KOPT-K1 (cell line): ENCODE measurements around the gene B4GALT2.

Source experiments
- H3K27ac ChIP-seq: fragments of 200-600 bp; sonication (generic); 2 replicates; pipeline ENCODE4 v1.5.1; 2016; ENCODE audit warnings: antibody characterized with exemption, mild to moderate bottlenecking, low read depth, low read length; ENCODE audit not compliant: poor library complexity, severe bottlenecking
- H3K36me3 ChIP-seq: fragments of 200-600 bp; sonication (generic); 2 replicates; pipeline ENCODE4 v1.5.1; 2017; ENCODE audit warnings: antibody characterized with exemption, mild to moderate bottlenecking, low read length, moderate library complexity; ENCODE audit not compliant: insufficient read depth
- H3K9me3 ChIP-seq: fragments of 200-600 bp; sonication (generic); 2 replicates; pipeline ENCODE4 v1.5.1; 2017; ENCODE audit warnings: antibody characterized with exemption, low read length, mild to moderate bottlenecking; ENCODE audit not compliant: insufficient read depth, poor library complexity, severe bottlenecking

The B4GALT2 gene

DNA sequence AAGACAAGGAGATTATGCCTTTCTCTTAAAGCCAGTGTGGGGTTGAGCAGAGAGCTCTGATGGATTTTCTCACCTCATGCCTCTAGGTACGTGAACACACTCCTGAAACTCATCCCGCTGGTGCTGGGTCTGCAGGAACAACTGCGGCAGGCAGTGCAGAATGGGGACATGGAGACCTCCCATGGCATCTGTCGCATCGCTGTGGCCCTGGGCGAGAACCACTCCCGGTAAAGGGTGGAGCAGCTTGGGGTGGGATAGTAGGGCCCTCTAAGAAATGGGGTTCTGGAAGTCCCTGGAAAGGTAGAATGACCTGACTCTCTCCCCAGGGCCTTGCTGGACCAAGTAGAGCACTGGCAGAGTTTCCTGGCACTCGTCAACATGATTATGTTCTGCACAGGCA lies 22.8 kb upstream of the B4GALT2 start:
- H3K36me3 ChIP-seq: peaks cover 50% of the 10 kb centered on the region
- H3K9me3 ChIP-seq: no peaks in the 10 kb centered on the region
- no peak overlapping the region for H3K27ac ChIP-seq

DNA sequence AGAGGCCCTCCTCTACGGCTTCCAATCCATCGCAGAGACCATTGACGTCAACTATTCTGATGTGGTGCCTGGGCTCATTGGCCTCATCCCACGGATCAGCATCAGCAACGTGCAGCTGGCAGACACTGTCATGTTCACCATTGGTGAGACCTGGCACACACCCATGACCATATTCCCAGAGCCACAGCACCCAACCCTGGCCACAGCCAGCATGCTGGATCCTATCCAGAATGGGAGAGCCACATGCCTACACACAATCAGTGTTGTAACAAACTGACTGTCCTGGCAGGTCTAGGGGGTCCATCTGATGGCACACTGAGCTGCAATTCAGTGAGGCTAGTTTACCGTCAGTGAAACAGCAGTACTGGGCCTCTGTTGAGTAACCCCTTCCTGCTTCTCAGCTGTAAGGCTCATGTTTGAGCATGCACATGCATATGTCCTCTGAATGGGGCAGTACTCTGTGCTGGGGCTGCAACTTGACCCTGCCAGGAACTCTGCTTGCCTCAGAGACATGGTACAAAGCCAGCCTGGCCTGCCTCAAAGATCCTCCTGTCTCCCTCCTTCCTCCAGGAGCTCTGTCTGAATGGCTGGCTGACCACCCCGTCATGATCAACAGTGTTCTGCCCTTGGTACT lies 21.5 kb upstream of the B4GALT2 start:
- Histone ChIP-seq H3K9me3 (no peaks in the 10 kb centered on the region), H3K27ac (no peak overlapping the region), H3K36me3 (peaks cover 62% of the 10 kb centered on the region)

DNA sequence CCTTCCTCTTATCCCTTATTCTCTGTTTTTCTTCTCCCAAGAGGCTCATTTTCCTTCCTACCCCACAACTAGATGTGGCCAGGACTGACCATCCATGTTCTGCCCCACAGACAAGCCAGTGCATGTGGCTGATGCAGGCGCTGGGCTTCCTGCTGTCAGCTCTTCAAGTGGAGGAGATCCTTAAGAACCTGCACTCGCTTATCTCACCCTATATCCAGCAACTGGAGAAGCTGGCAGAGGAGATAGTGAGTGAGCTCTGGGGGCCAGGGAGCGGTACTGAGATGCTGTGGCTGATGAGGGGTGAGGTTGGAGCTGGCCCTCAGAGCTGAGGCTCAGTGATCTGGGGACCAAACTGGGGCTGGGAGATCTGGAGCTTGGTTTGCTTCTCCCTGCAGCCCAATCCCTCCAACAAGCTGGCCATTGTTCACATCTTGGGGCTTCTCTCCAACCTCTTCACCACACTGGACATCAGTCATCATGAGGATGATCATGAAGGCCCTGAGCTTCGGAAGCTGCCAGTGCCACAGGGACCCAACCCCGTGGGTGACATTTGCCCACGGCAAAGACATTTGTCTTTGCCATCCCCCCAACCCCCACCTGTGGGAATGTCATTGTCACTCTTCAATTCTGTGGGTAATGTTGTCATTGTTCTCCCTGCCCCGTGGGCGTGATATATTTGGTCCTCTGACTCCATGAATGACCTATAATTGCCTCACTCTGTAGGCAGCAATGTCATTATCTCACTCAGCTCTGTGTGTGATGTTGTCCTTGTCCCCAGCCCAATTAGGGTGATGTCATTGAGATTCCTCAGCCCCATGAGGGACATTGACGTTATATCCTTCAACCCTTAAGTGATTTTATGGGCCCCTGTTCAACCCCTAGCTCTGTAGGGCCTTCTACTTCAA lies 20.4 kb upstream of the B4GALT2 start:
- H3K9me3 ChIP-seq: no peaks in the 10 kb centered on the region
- H3K27ac ChIP-seq: no peak overlapping the region
- H3K36me3 ChIP-seq: peaks cover 72% of the 10 kb centered on the region

GRCh38 chr1:43960798-43961197 lies 18.2 kb upstream of the B4GALT2 start:
- Histone ChIP-seq H3K27ac (no peak overlapping the region), H3K36me3 (peaks cover 71% of the 10 kb centered on the region), H3K9me3 (no peaks in the 10 kb centered on the region)

DNA sequence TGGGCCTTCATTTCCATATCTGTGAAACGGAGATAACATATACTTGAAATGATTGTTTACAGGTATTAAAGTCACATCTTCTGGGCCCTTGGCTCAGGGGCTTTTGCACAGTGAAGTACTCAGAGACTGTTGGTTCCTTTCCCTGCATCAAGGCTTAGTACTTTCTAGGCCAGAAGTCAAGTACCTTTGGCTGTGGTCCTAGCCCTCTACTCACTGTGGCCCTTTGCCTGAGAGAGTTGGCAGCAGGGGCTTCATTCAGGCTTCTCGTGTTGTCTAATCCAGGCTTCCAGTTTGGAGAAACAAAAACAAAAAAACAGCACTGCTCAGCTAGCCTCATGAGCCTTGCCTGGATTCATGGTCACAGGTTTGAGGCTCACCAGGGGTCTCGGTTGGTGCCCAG lies 17.3 kb upstream of the B4GALT2 start:
- H3K27ac ChIP-seq: no peak overlapping the region
- H3K36me3 ChIP-seq: peaks cover 69% of the 10 kb centered on the region
- H3K9me3 ChIP-seq: no peaks in the 10 kb centered on the region

GRCh38 chr1:43962324-43962723 lies 16.7 kb upstream of the B4GALT2 start:
- Histone ChIP-seq H3K36me3 (peaks cover 66% of the 10 kb centered on the region), H3K9me3 (no peaks in the 10 kb centered on the region), H3K27ac (no peak overlapping the region)

DNA sequence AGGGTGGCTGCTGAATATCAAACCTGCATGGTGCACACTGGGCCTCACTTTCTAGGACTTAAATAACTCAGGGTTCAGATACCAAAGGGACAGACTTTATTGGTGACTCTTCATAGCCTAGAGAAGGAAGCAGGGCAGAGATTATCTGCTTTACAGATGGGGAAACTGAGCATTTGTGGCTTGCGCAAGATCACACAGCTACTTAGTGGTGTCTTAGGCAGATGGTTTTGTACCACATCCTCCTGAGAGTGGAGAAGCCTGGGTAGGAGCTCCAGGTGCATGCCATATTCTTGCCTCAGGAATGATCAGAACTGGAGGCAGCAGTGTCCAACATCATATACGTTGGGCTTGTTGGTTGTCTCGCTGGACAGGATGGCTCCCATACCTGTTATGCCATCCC lies 16.0 kb upstream of the B4GALT2 start:
- Histone ChIP-seq H3K9me3 (no peaks in the 10 kb centered on the region), H3K36me3 (peaks cover 59% of the 10 kb centered on the region), H3K27ac (no peak overlapping the region)

DNA sequence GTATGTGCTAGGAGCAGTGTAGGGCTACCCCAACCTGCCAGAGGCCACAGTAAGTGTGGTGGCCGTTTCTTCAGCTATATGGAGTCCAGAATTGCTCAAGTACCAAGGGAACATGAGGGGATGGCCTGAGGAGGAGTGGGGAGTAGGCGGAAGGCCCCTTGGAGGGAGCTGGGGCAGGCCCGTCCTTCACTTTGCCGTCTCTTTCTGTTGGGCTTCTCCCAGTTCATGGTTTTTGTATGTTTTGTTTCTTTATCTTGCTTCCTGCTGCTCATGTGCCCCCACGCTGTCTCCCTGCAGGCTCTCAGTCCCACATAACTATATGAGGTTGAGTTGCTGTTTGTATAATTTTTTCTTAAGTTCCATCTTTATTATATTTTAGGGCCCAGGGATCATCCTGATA lies 15.1 kb upstream of the B4GALT2 start:
- Histone ChIP-seq H3K36me3 (peaks cover 50% of the 10 kb centered on the region; the same call in 1 of the 2 replicates), H3K27ac (no peak overlapping the region), H3K9me3 (no peaks in the 10 kb centered on the region)

- Histone ChIP-seq H3K36me3 (peaks cover 40% of the 10 kb centered on the region; the same call in 1 of the 2 replicates), H3K9me3 (no peaks in the 10 kb centered on the region), H3K27ac (no peak overlapping the region)
These were observed 13.7 kb upstream of the B4GALT2 start for GRCh38 chr1:43965316-43965715.

- Histone ChIP-seq H3K36me3 (peaks cover 26% of the 10 kb centered on the region), H3K9me3 (no peaks in the 10 kb centered on the region), H3K27ac (no peak overlapping the region)
These were observed 10.6 kb upstream of the B4GALT2 start for GRCh38 chr1:43968348-43968948.

GRCh38 chr1:43969416-43969745 lies 9.6 kb upstream of the B4GALT2 start:
- Histone ChIP-seq H3K9me3 (no peaks in the 10 kb centered on the region), H3K27ac (no peak overlapping the region), H3K36me3 (peaks cover 27% of the 10 kb centered on the region)

GRCh38 chr1:43969746-43970466 lies 9.1 kb upstream of the B4GALT2 start, which contains the start of gene DPH2:
Gene DPH2 (plus strand): TSS chr1:43970010. CDS start chr1:43970176, 166 bp downstream.
- Histone ChIP-seq H3K9me3 (no peaks in the 10 kb centered on the region), H3K27ac (peak within 1 kb of the TSS; percentile 62), H3K36me3 (peaks cover 27% of the 10 kb centered on the region)

DNA sequence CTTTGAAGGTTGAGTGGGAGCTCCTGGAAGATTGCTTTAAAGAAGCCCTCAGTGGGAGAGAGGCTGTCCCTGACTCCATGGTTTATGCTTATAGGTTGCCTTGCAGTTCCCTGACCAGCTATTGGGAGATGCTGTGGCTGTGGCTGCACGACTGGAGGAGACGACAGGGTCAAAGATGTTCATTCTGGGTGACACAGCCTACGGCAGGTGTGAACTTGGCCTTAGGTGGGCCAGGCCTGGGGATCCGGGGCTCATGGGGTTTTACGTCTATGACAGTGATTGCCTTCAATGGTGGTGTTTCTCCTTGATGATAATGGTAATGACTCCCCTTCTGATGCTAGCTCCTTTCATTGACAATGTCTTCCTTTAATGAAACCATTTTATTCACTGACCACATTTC lies 8.5 kb upstream of the B4GALT2 start:
- Histone ChIP-seq H3K36me3 (peaks cover 27% of the 10 kb centered on the region), H3K27ac (peak overlapping the region; percentile 62), H3K9me3 (no peaks in the 10 kb centered on the region)

DNA sequence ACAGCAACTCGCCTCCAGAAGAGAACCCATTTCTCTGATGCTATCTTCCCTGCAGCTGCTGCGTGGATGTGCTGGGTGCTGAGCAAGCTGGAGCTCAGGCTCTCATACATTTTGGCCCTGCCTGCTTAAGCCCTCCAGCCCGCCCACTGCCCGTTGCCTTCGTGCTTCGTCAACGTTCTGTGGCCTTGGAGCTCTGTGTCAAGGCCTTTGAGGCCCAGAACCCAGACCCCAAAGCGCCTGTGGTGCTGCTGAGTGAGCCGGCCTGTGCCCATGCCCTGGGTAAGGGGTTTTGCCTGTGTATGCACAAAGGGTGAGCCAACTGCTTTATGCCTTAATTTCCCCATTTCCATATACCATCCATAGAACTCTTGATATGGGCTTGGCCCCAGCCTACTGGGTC lies 8.1 kb upstream of the B4GALT2 start:
- peaks cover 27% of the 10 kb centered on the region for H3K36me3 ChIP-seq
- no peak overlapping the region for H3K27ac ChIP-seq
- no peaks in the 10 kb centered on the region for H3K9me3 ChIP-seq
